Left lung (tissue), 10 donors: ENCODE data around the gene EYA2. TPM values are rescaled to one million over a fixed set of nuclear protein-coding genes. Genes with fewer than 3 reads are reported as not detected.
"Not testable (repeated sequence)": the region's sequence is repeated elsewhere in the genome, so short reads cannot be mapped to it uniquely, and the experiment has no call there.

Source experiments
- ATAC-seq: fragments of 200-7000 bp; cut with Tn5 transposase; one replicate; pipeline ENCODE4 v1.9.1; 2020; ENCODE audit warnings: moderate library complexity
- DNase-seq, 4 donors: peaks; one replicate each; pipeline ENCODE4 v3.0.0-alpha.2; 2013 to 2020
- H3K27ac ChIP-seq, 2 donors: fragments of 200-600 bp; sonication (generic) in 1 of 2; one replicate each; pipeline versions ENCODE4 v1.5.0 to v1.8.0; 2020 to 2021
- H3K27me3 ChIP-seq, 2 donors: fragments of 200-600 bp; sonication (generic) in 1 of 2; one replicate each; pipeline versions ENCODE4 v1.5.0 to v1.8.0; 2020 to 2021
- H3K36me3 ChIP-seq, 2 donors: fragments of 200-600 bp; sonication (generic) in 1 of 2; one replicate each; pipeline versions ENCODE4 v1.5.0 to v1.8.0; 2020 to 2021
- H3K4me1 ChIP-seq, 2 donors: fragments of 200-600 bp; one replicate each; pipeline ENCODE4 v1.8.0; 2021
- H3K4me3 ChIP-seq, 2 donors: fragments of 200-600 bp; sonication (generic) in 1 of 2; one replicate each; pipeline versions ENCODE4 v1.5.0 to v1.8.0; 2020 to 2021; ENCODE audit warnings: mild to moderate bottlenecking in 1 of 2
- H3K9me3 ChIP-seq, 2 donors: fragments of 200-600 bp; sonication (generic) in 1 of 2; one replicate each; pipeline versions ENCODE4 v1.5.0 to v1.8.0; 2020 to 2021
- CTCF ChIP-seq, 2 donors: fragments of 200-600 bp; sonication (generic) in 1 of 2; IDR thresholded peaks; one replicate each; pipeline versions ENCODE4 v1.5.0 to v1.8.0; 2021; ENCODE audit warnings: antibody characterized with exemption in 2 of 2
- intact Hi-C, 2 donors: fragments of 100-400 bp; cut with DNase I; formaldehyde crosslinking; loops; one replicate each; pipeline versions ENCODE4 v1.11.2 to v1.14.2; 2022
- polyA plus RNA-seq, 6 donors: library from polyadenylated mRNA; unstranded; fragments of 120-200 nt; gene quantifications; one replicate each; pipeline ENCODE4 v1.2.1, GENCODE V29; 2013; ENCODE audit not compliant: insufficient read length in 6 of 6
- total RNA-seq, 2 donors: library from RNA; stranded (reverse); fragmentation: NEBNext Ultra II Directional; extraction: Animal tissue kit (Norgen Biotek cat#: 25700); gene quantifications; one replicate each; pipeline ENCODE4 v1.2.1, GENCODE V29; 2021
- donor health status: DM: no; HTN: yes; CAD: no.
- donor health status: DM: no; HTN: no; CAD: no.

The EYA2 gene
- total and polyA plus RNA-seq, 8 donors = 0.77 to 2.3 (median 1.2) TPM

- Histone ChIP-seq H3K27me3 (peaks cover 0 to 29% of the 10 kb centered on the region in 2 donors), H3K4me3 (no peak overlapping the region), H3K9me3 (no peaks in the 10 kb centered on the region), H3K27ac (no peak overlapping the region), H3K36me3 (no peaks in the 10 kb centered on the region), H3K4me1 (no peaks in the 10 kb centered on the region)
- DNase-seq (no peak), ATAC-seq (no peak)
- TF ChIP-seq CTCF (IDR thresholded peaks at IDR 0.05) = no peak
- intact Hi-C loops = no loop called here
These were observed 279.1 kb downstream of the EYA2 start for GRCh38 chr20:47173596-47174216.

GRCh38 chr20:47174456-47175243 lies 280.0 kb downstream of the EYA2 start:
- H3K9me3 ChIP-seq = no peaks in the 10 kb centered on the region
- no peaks in the 10 kb centered on the region for H3K36me3 ChIP-seq
- TF ChIP-seq CTCF (IDR thresholded peaks at IDR 0.05) = no peak
- H3K4me3 ChIP-seq = no peak overlapping the region
- no peak overlapping the region for H3K27ac ChIP-seq
- ATAC-seq (peak; percentile 34), DNase-seq (peak in 1 of 4 donors; percentile 19)
- peaks cover 0 to 22% of the 10 kb centered on the region in 2 donors for H3K27me3 ChIP-seq
- no peaks in the 10 kb centered on the region for H3K4me1 ChIP-seq
- intact Hi-C loops = no loop called here

- Histone ChIP-seq H3K27ac (no peak overlapping the region), H3K4me3 (no peak overlapping the region), H3K9me3 (no peaks in the 10 kb centered on the region), H3K4me1 (no peaks in the 10 kb centered on the region), H3K36me3 (no peaks in the 10 kb centered on the region), H3K27me3 (peaks cover 0 to 14% of the 10 kb centered on the region in 2 donors)
- DNase-seq = peak in 2 of 4 donors; percentile 54 to 58
- peak; percentile 82 for ATAC-seq
- no peak for TF ChIP-seq CTCF (IDR thresholded peaks at IDR 0.05)
- intact Hi-C loops = no loop called here
These were observed 280.9 kb downstream of the EYA2 start for GRCh38 chr20:47175493-47175892.

- H3K4me1 ChIP-seq, ATAC-seq, H3K36me3 ChIP-seq, H3K9me3 ChIP-seq, DNase-seq, intact Hi-C loops, H3K27ac ChIP-seq, H3K4me3 ChIP-seq: not testable (repeated sequence)
- H3K27me3 ChIP-seq = peaks cover 0 to 14% of the 10 kb centered on the region in 2 donors
These were observed 281.6 kb downstream of the EYA2 start for GRCh38 chr20:47176217-47176616.

- H3K4me1 ChIP-seq = no peaks in the 10 kb centered on the region
- TF ChIP-seq CTCF (IDR thresholded peaks at IDR 0.05) = no peak
- H3K27ac ChIP-seq = no peak overlapping the region
- intact Hi-C loops = no loop called here
- DNase-seq = no peak
- no peaks in the 10 kb centered on the region for H3K9me3 ChIP-seq
- no peaks in the 10 kb centered on the region for H3K27me3 ChIP-seq
- ATAC-seq = no peak
- H3K36me3 ChIP-seq = no peaks in the 10 kb centered on the region
- no peak overlapping the region for H3K4me3 ChIP-seq
These were observed 283.6 kb downstream of the EYA2 start for GRCh38 chr20:47178277-47178676.
